Nucleus accumbens (tissue), 56 donors: ENCODE data around the gene G0S2.
A peak's percentile ranks its signal among the peaks of the same experiment; 100 is the strongest.
"Not testable (repeated sequence)": the region's sequence is repeated elsewhere in the genome, so short reads cannot be mapped to it uniquely, and the experiment has no call there.

Experiments used
- DNase-seq, 56 donors: peaks; one replicate each; lab custom pipeline; 2025; lab: John Stamatoyannopoulos, UW

The G0S2 gene

GRCh38 chr1:209673631-209674417 is 1.4 kb upstream of the G0S2 start:
- DNase-seq = no peak

GRCh38 chr1:209675565-209676154 is 448 bp downstream of the G0S2 start:
- DNase-seq = peak in 22 of 56 donors; percentile 8 to 61 (median 32)

- DNase-seq = no peak
Measured at GRCh38 chr1:209678981-209679539, 3.8 kb downstream of the G0S2 start.

- DNase-seq = no peak
Measured at GRCh38 chr1:209685821-209686220, 10.6 kb downstream of the G0S2 start.

GRCh38 chr1:209686322-209686721 is 11.1 kb downstream of the G0S2 start:
- DNase-seq = no peak

GRCh38 chr1:209688746-209689234 is 13.6 kb downstream of the G0S2 start:
- no peak for DNase-seq

GRCh38 chr1:209689477-209689876 is 14.3 kb downstream of the G0S2 start:
- no peak for DNase-seq

- no peak for DNase-seq
Measured at GRCh38 chr1:209691237-209691636, 16.0 kb downstream of the G0S2 start.

- no peak for DNase-seq
Measured at GRCh38 chr1:209692296-209692695, 17.1 kb downstream of the G0S2 start.

GRCh38 chr1:209692745-209693504 is 17.7 kb downstream of the G0S2 start:
- peak in 46 of 56 donors; percentile 6 to 84 (median 50) for DNase-seq

- no peak for DNase-seq
Measured at GRCh38 chr1:209696673-209697072, 21.5 kb downstream of the G0S2 start.

GRCh38 chr1:209697126-209697525 is 21.9 kb downstream of the G0S2 start:
- DNase-seq = no peak

GRCh38 chr1:209700686-209701085 is 25.5 kb downstream of the G0S2 start:
- not testable (repeated sequence) for DNase-seq

- no peak for DNase-seq
Measured at GRCh38 chr1:209702832-209703231, 27.6 kb downstream of the G0S2 start.

- DNase-seq = peak in 3 of 56 donors; percentile 2 to 16 (median 11)
Measured at GRCh38 chr1:209703834-209704504, 28.8 kb downstream of the G0S2 start.

- DNase-seq = peak in 31 of 56 donors; percentile 7 to 70 (median 32)
Measured at GRCh38 chr1:209704584-209704983, 29.4 kb downstream of the G0S2 start, which contains the start of gene HSD11B1. HSD11B1 (plus strand) TSS chr1:209704846; CDS start chr1:209704943, 97 bp downstream.

GRCh38 chr1:209705033-209705598 is 29.9 kb downstream of the G0S2 start:
- no peak for DNase-seq

- no peak for DNase-seq
Measured at GRCh38 chr1:209706622-209707021, 31.4 kb downstream of the G0S2 start.

- no peak for DNase-seq
Measured at GRCh38 chr1:209707308-209707707, 32.1 kb downstream of the G0S2 start.

GRCh38 chr1:209708297-209708696 is 33.1 kb downstream of the G0S2 start:
- DNase-seq = peak in 22 of 56 donors; percentile 2 to 51 (median 14)
